GM12874 (cell line): ENCODE results near the gene DUSP21.

Experiments used
- CTCF ChIP-seq: IDR thresholded peaks from 2 replicates; pipeline ENCODE4 v1.5.1; 2011; ENCODE audit warnings: low read depth, mild to moderate bottlenecking, control low read depth, low read length, moderate library complexity; ENCODE audit not compliant: insufficient read depth

DUSP21 gene

GRCh38 chrX:44882635-44883034, 38.8 kb downstream of the DUSP21 start:
- no peak for TF ChIP-seq CTCF

- TF ChIP-seq CTCF = no peak
These were observed 41.1 kb downstream of the DUSP21 start for GRCh38 chrX:44884944-44885343.

- TF ChIP-seq CTCF = no peak
These were observed 46.0 kb downstream of the DUSP21 start for GRCh38 chrX:44889824-44890223.

- no peak for TF ChIP-seq CTCF
These were observed 46.4 kb downstream of the DUSP21 start for GRCh38 chrX:44890247-44890646.

GRCh38 chrX:44891642-44892041, 47.8 kb downstream of the DUSP21 start:
- TF ChIP-seq CTCF = no peak
